ENCODE results near the gene BFAR.

DNA sequence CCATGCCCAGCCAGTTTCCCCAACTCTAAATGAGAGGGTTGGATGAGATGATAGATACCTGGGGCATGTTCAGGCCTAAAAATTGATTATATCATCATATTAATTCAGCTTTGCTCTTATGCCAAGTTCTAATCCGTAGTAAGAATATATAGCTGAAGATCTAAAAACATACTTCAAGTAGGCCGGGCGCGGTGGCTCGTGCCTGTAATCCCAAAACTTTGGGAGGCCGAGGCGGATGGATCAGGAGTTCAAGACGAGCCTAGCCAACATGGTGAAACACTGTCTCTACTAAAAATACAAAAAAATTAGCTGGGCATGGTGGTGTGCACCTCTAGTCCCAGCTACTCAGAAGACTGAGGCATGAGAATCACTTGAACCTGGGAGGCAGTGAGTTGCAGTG, 49.4 kb downstream of the BFAR start:
- TF ChIP-seq, protein P1, sequence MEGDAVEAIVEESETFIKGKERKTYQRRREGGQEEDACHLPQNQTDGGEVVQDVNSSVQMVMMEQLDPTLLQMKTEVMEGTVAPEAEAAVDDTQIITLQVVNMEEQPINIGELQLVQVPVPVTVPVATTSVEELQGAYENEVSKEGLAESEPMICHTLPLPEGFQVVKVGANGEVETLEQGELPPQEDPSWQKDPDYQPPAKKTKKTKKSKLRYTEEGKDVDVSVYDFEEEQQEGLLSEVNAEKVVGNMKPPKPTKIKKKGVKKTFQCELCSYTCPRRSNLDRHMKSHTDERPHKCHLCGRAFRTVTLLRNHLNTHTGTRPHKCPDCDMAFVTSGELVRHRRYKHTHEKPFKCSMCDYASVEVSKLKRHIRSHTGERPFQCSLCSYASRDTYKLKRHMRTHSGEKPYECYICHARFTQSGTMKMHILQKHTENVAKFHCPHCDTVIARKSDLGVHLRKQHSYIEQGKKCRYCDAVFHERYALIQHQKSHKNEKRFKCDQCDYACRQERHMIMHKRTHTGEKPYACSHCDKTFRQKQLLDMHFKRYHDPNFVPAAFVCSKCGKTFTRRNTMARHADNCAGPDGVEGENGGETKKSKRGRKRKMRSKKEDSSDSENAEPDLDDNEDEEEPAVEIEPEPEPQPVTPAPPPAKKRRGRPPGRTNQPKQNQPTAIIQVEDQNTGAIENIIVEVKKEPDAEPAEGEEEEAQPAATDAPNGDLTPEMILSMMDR (IDR thresholded peaks at IDR 0.05): no peak
- TF ChIP-seq EZH2 (IDR thresholded peaks at IDR 0.05; ENCODE audit: borderline replicate concordance, insufficient read depth, low read depth, low read length, poor library complexity, severe bottlenecking): no peak

All from B cell (primary cell).